Upper lobe of left lung (tissue), 4 donors: ENCODE results near the gene USP2.

Experiments used
- CTCF ChIP-seq, 6 experiments: fragments of 450-650 bp in 4 of 6; fragments of 200-600 bp in 2 of 6; sonication (generic) in 2 of 6; IDR thresholded peaks; one replicate each; pipeline ENCODE4 v1.5.1; 2016 to 2019; ENCODE audit warnings: antibody characterized with exemption in 6 of 6
- POLR2A ChIP-seq, 4 donors: fragments of 450-650 bp; IDR thresholded peaks; one replicate each; pipeline ENCODE4 v1.5.1; 2016 to 2017; ENCODE audit warnings: antibody characterized with exemption in 4 of 4, mild to moderate bottlenecking in 2 of 4
- POLR2AphosphoS5 ChIP-seq, 2 donors: sonication (generic); formaldehyde crosslinking; IDR thresholded peaks; one replicate each; pipeline ENCODE4 v1.5.1; 2017; ENCODE audit warnings: antibody characterized with exemption in 2 of 2

- TF ChIP-seq CTCF (IDR thresholded peaks at IDR 0.05): no peak
- TF ChIP-seq POLR2A (IDR thresholded peaks at IDR 0.05): no peak
- TF ChIP-seq POLR2AphosphoS5 (IDR thresholded peaks at IDR 0.05): no peak
Measured at GRCh38 chr11:119361056-119361787, 20.3 kb downstream of the USP2 start.
